H9 (cell line): Measurements from ENCODE around the gene THRB. TPM values are rescaled to one million over a fixed set of nuclear protein-coding genes. Genes with fewer than 3 reads are reported as not detected.

Source experiments
- DNase-seq: peaks from one replicate; pipeline ENCODE4 v3.0.0-alpha.2; 2017
- H2AFZ ChIP-seq: one replicate; pipeline ENCODE4 v1.6.1; 2013; ENCODE audit warnings: mild to moderate bottlenecking, low read length, control low read depth, moderate library complexity
- H2AK5ac ChIP-seq: 2 replicates; pipeline ENCODE4 v1.6.1; 2013; ENCODE audit warnings: low read length, control low read depth, mixed read lengths; ENCODE audit not compliant: insufficient read length
- H2BK120ac ChIP-seq: one replicate; pipeline ENCODE4 v1.6.1; 2013; ENCODE audit warnings: low read depth, mild to moderate bottlenecking, low read length, control low read depth, inconsistent platforms; ENCODE audit not compliant: poor library complexity, severe bottlenecking
- H2BK12ac ChIP-seq: 2 replicates; pipeline ENCODE4 v1.6.1; 2013; ENCODE audit warnings: low read length, control low read depth, mixed read lengths, low read depth; ENCODE audit not compliant: insufficient read length
- H2BK15ac ChIP-seq: 2 replicates; pipeline ENCODE4 v1.6.1; 2013; ENCODE audit warnings: low read depth, low read length, control low read depth
- H2BK20ac ChIP-seq: one replicate; pipeline ENCODE4 v1.6.1; 2013; ENCODE audit warnings: low read depth, mild to moderate bottlenecking, low read length, control low read depth, inconsistent platforms; ENCODE audit not compliant: poor library complexity, severe bottlenecking
- H2BK5ac ChIP-seq: 2 replicates; pipeline ENCODE4 v1.6.1; 2013; ENCODE audit warnings: low read length, control low read depth, mixed read lengths; ENCODE audit not compliant: insufficient read length
- H3K14ac ChIP-seq: 2 replicates; pipeline ENCODE4 v1.6.1; 2013; ENCODE audit warnings: low read length, control low read depth; ENCODE audit not compliant: insufficient read depth
- H3K18ac ChIP-seq: 2 replicates; pipeline ENCODE4 v1.6.1; 2013; ENCODE audit warnings: low read depth, mild to moderate bottlenecking, mixed read lengths, low read length, control low read depth; ENCODE audit not compliant: insufficient read length
- H3K23ac ChIP-seq: 2 replicates; pipeline ENCODE4 v1.6.1; 2013; ENCODE audit warnings: low read length, control low read depth, mixed read lengths, low read depth; ENCODE audit not compliant: insufficient read length
- H3K23me2 ChIP-seq: 2 replicates; pipeline ENCODE4 v1.6.1; 2013; ENCODE audit warnings: low read depth, mild to moderate bottlenecking, mixed read lengths, low read length, control low read depth; ENCODE audit not compliant: insufficient read length, poor library complexity, severe bottlenecking
- H3K27ac ChIP-seq: 2 replicates; pipeline ENCODE4 v1.5.1; 2013; ENCODE audit warnings: low read length, control low read depth, mixed read lengths, low read depth; ENCODE audit not compliant: insufficient read length
- H3K27me3 ChIP-seq: 2 replicates; pipeline ENCODE4 v1.6.1; 2013; ENCODE audit warnings: low read length, control low read depth, inconsistent platforms; ENCODE audit not compliant: insufficient read depth
- H3K4ac ChIP-seq: 2 replicates; pipeline ENCODE4 v1.6.1; 2013; ENCODE audit warnings: low read depth, mild to moderate bottlenecking, control low read depth, inconsistent platforms, low read length, moderate library complexity
- H3K4me1 ChIP-seq: 2 replicates; pipeline ENCODE4 v1.6.1; 2013; ENCODE audit warnings: low read length, control low read depth, inconsistent platforms; ENCODE audit not compliant: insufficient read depth
- H3K4me2 ChIP-seq: 2 replicates; pipeline ENCODE4 v1.6.1; 2013; ENCODE audit warnings: low read length, control low read depth, mixed read lengths; ENCODE audit not compliant: insufficient read length, insufficient read depth
- H3K56ac ChIP-seq: 2 replicates; pipeline ENCODE4 v1.6.1; 2013; ENCODE audit warnings: low read depth, mild to moderate bottlenecking, mixed read lengths, low read length, control low read depth; ENCODE audit not compliant: insufficient read length
- H3K79me1 ChIP-seq: 2 replicates; pipeline ENCODE4 v1.6.1; 2013; ENCODE audit warnings: low read depth, mild to moderate bottlenecking, moderate library complexity, low read length, control low read depth, inconsistent platforms; ENCODE audit not compliant: insufficient read depth, poor library complexity, severe bottlenecking
- H3K79me2 ChIP-seq: 2 replicates; pipeline ENCODE4 v1.6.1; 2013; ENCODE audit warnings: low read length, control low read depth, inconsistent platforms; ENCODE audit not compliant: insufficient read depth
- H3K9ac ChIP-seq: 2 replicates; pipeline ENCODE4 v1.6.1; 2013; ENCODE audit warnings: low read length, control low read depth, mixed read lengths; ENCODE audit not compliant: insufficient read length; ENCODE audit errors: extremely low read depth
- H3K9me3 ChIP-seq: one replicate; pipeline ENCODE4 v1.6.1; 2013; ENCODE audit warnings: low read depth, low read length, inconsistent platforms; ENCODE audit not compliant: control insufficient read depth
- H3T11ph ChIP-seq: one replicate; pipeline ENCODE4 v1.6.1; 2013; ENCODE audit warnings: mild to moderate bottlenecking, low read length, control low read depth, inconsistent platforms
- H4K20me1 ChIP-seq: one replicate; pipeline ENCODE4 v1.6.1; 2013; ENCODE audit not compliant: control insufficient read depth, insufficient read length, insufficient read depth
- H4K5ac ChIP-seq: 2 replicates; pipeline ENCODE4 v1.6.1; 2013; ENCODE audit warnings: low read depth, mild to moderate bottlenecking, mixed read lengths, low read length, control low read depth; ENCODE audit not compliant: insufficient read length
- H4K8ac ChIP-seq: replicated peaks from 2 replicates; pipeline ENCODE4 v1.6.1; 2013; ENCODE audit warnings: low read length, control low read depth, mixed read lengths, low read depth; ENCODE audit not compliant: insufficient read length
- H4K91ac ChIP-seq: 2 replicates; pipeline ENCODE4 v1.6.1; 2013; ENCODE audit warnings: low read depth, mild to moderate bottlenecking, moderate library complexity, mixed read lengths, low read length, control low read depth; ENCODE audit not compliant: insufficient read length
- H3K27ac Mint-ChIP-seq, 3 experiments: 2 replicates in 2 of 3; 3 replicates in 1 of 3; pipeline ENCODE4 v1.8.0; 2020 to 2021; ENCODE audit warnings: mixed read lengths in 3 of 3, mild to moderate bottlenecking in 1 of 3, moderate library complexity in 1 of 3
- H3K27me3 Mint-ChIP-seq: 2 replicates; pipeline ENCODE4 v1.8.0; 2021; ENCODE audit warnings: low read depth, mild to moderate bottlenecking, moderate library complexity, mixed read lengths
- H3K36me3 Mint-ChIP-seq, 3 experiments: 2 replicates in 2 of 3; 3 replicates in 1 of 3; pipeline ENCODE4 v1.8.0; 2020 to 2021; ENCODE audit warnings: low read depth in 3 of 3, mixed read lengths in 3 of 3; ENCODE audit not compliant: insufficient read depth in 1 of 3
- H3K4me1 Mint-ChIP-seq, 2 experiments: 2 replicates each; pipeline ENCODE4 v1.8.0; 2020; ENCODE audit warnings: mixed read lengths in 2 of 2
- H3K4me3 Mint-ChIP-seq, 2 experiments: 2 replicates in 1 of 2; 3 replicates in 1 of 2; pipeline ENCODE4 v1.8.0; 2020 to 2021; ENCODE audit warnings: mild to moderate bottlenecking in 2 of 2, mixed read lengths in 2 of 2, moderate library complexity in 1 of 2
- H3K9me3 Mint-ChIP-seq, 2 experiments: 2 replicates in 1 of 2; 3 replicates in 1 of 2; pipeline ENCODE4 v1.8.0; 2020; ENCODE audit warnings: mild to moderate bottlenecking in 2 of 2, mixed read lengths in 2 of 2, moderate library complexity in 1 of 2
- WGBS: extraction: QIAGEN DNeasy Blood & Tissue Kit; methylation state at CpG from one replicate; pipeline ENCODE4 v1.1.7; 2013; ENCODE audit warnings: missing lambda C conversion rate, low lambda C conversion rate, mixed read lengths; ENCODE audit not compliant: insufficient read length; ENCODE audit errors: extremely low coverage; 5-methylcytosine and 5-hydroxymethylcytosine counted together
- total RNA-seq: library from RNA; stranded (reverse); gene quantifications from 2 replicates; pipeline ENCODE4 v1.2.1, GENCODE V29; 2021
- TF ChIP-seq, protein P1 (sequence below): fragments of 200-600 bp; sonication (generic); conservative IDR thresholded peaks from 3 replicates; pipeline ENCODE4 v1.8.0; 2021; ENCODE audit warnings: antibody characterized with exemption, mild to moderate bottlenecking

THRB gene
- total RNA-seq, 1 experiment from 2014 or later, result 8.6 TPM

DNA sequence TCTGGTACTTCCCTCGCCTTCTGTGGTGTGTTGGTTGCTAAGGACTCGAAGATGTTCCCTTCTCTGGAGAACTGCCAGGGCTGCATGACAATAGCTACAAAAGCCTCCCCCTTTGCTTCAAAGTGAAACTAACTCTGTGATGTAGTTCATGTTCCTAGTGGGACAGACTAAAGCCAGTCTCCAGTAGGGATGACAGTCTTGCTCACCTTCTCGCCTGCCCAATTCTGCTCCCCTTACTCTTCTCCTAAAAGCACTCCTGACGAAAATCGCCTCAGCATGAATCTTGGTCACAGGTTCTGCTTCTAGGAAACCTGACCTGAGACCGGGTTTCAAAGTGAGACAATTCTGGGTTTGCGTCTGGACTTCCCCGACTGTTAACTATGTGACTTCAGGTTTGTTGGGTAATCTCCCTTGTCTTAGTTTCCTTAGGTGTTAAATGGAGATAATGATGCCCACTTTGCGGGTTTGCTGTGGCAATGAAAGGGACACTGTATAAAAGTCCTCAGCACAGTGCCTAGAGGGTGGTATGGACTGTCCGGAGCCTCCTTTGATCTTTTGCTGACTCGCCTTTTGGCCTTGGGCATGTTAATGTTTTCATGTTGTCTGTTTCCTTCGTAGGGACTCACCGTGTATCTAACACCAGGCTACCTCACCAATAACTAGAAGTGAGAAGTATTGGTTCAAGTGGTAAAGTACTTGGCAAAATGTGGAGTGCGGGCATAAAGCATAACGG is 24.9 kb upstream of the THRB start:
- H2BK5ac ChIP-seq, result no peak overlapping the region
- H2BK20ac ChIP-seq, result peak overlapping the region; percentile 84
- no peak overlapping the region for H3K4ac ChIP-seq
- peak overlapping the region; percentile 30 for H3K4me2 ChIP-seq
- H3K56ac ChIP-seq, result no peak overlapping the region
- Mint-ChIP-seq H3K4me3 (no peak overlapping the region), H3K9me3 (no peaks in the 10 kb centered on the region; a peak in 1 of 5 replicates), H3K27ac (no peak overlapping the region), H3K4me1 (peaks cover 27 to 30% of the 10 kb centered on the region in 2 experiments), H3K36me3 (no peaks in the 10 kb centered on the region), H3K27me3 (peaks cover 90% of the 10 kb centered on the region)
- H3K9me3 ChIP-seq, result no peaks in the 10 kb centered on the region
- H4K8ac ChIP-seq, result no peak overlapping the region
- H4K5ac ChIP-seq, result no peak overlapping the region
- no peak overlapping the region for H2AFZ ChIP-seq
- peaks cover 11% of the 10 kb centered on the region for H3K23me2 ChIP-seq
- H3K23ac ChIP-seq, result no peak overlapping the region
- TF ChIP-seq, protein P1, sequence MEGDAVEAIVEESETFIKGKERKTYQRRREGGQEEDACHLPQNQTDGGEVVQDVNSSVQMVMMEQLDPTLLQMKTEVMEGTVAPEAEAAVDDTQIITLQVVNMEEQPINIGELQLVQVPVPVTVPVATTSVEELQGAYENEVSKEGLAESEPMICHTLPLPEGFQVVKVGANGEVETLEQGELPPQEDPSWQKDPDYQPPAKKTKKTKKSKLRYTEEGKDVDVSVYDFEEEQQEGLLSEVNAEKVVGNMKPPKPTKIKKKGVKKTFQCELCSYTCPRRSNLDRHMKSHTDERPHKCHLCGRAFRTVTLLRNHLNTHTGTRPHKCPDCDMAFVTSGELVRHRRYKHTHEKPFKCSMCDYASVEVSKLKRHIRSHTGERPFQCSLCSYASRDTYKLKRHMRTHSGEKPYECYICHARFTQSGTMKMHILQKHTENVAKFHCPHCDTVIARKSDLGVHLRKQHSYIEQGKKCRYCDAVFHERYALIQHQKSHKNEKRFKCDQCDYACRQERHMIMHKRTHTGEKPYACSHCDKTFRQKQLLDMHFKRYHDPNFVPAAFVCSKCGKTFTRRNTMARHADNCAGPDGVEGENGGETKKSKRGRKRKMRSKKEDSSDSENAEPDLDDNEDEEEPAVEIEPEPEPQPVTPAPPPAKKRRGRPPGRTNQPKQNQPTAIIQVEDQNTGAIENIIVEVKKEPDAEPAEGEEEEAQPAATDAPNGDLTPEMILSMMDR, result no peak
- H3K9ac ChIP-seq, result no peak overlapping the region
- H3K79me2 ChIP-seq, result no peaks in the 10 kb centered on the region
- DNase-seq, result peak; percentile 77
- no peak overlapping the region for H2AK5ac ChIP-seq
- H3K79me1 ChIP-seq, result no peaks in the 10 kb centered on the region
- no peaks in the 10 kb centered on the region for H4K20me1 ChIP-seq
- no peak overlapping the region for H2BK15ac ChIP-seq
- H3T11ph ChIP-seq, result no peak overlapping the region
- peaks cover 26% of the 10 kb centered on the region for H3K27me3 ChIP-seq
- peaks cover 8% of the 10 kb centered on the region; the same call in 1 of the 2 replicates for H3K4me1 ChIP-seq
- H3K27ac ChIP-seq, result no peak overlapping the region
- no peak overlapping the region for H4K91ac ChIP-seq
- WGBS, result no CpG with 5 or more reads among the region's 15 CpGs
- H3K18ac ChIP-seq, result no peak overlapping the region
- H2BK120ac ChIP-seq, result no peak overlapping the region
- no peak overlapping the region for H3K14ac ChIP-seq
- no peak overlapping the region for H2BK12ac ChIP-seq
